Endothelial cell of umbilical vein (primary cell): ENCODE results near the gene RORB. TPM values are rescaled to one million over a fixed set of nuclear protein-coding genes. Genes with fewer than 3 reads are reported as not detected.

ENCODE experiments used
- BruUV-seq: library from RNA; stranded (reverse); fragments of 400-500 nt; replicated peaks from 2 replicates; lab custom pipeline; 2021; lab: Mats Ljungman, UMichigan
- CTCF ChIA-PET: fragments of 300-600, 350-600 bp; sonication (Branson Sonifier 250); formaldehyde crosslinking; loops from one replicate; lab custom pipeline; 2021; ENCODE audit warnings: antibody characterized with exemption, inconsistent platforms; lab: Charles Lee
- POLR2A ChIA-PET: fragments of 300-600, 350-600 bp; sonication (Branson Sonifier 250); formaldehyde crosslinking; loops from one replicate; lab custom pipeline; 2021; ENCODE audit warnings: antibody characterized with exemption, inconsistent platforms; lab: Charles Lee
- DNase-seq: peaks from one replicate; pipeline ENCODE4 v3.0.0-alpha.2; 2011; ENCODE audit warnings: low read depth, low spot score
- FAIRE-seq: peaks from 2 replicates; lab custom pipeline; 2011; peaks lifted over from hg19 to GRCh38; lab: Jason Lieb, UNC
- H2AFZ ChIP-seq: 2 replicates; pipeline ENCODE4 v1.6.0; 2012; ENCODE audit warnings: low read depth, low read length, control low read depth, inconsistent platforms
- H3K27ac ChIP-seq: 2 replicates; pipeline ENCODE4 v1.5.1; 2011; ENCODE audit warnings: low read depth, mild to moderate bottlenecking, control low read depth, low read length, moderate library complexity; ENCODE audit not compliant: insufficient read depth
- H3K27me3 ChIP-seq, 2 experiments: 2 replicates each; pipeline versions ENCODE4 v1.6.0 to v1.6.1; 2011; ENCODE audit warnings: low read length in 2 of 2, mixed read lengths in 1 of 2; ENCODE audit not compliant: control insufficient read depth in 2 of 2, insufficient read depth in 2 of 2
- H3K36me3 ChIP-seq, 2 experiments: 2 replicates in 1 of 2; 3 replicates in 1 of 2; pipeline ENCODE4 v1.5.1; 2011; ENCODE audit warnings: low read length in 2 of 2, mild to moderate bottlenecking in 1 of 2, moderate library complexity in 1 of 2; ENCODE audit not compliant: control insufficient read depth in 2 of 2, insufficient read depth in 2 of 2; ENCODE audit errors: extremely low read depth in 1 of 2
- H3K4me1 ChIP-seq: 3 replicates; pipeline ENCODE4 v1.5.1; 2011; ENCODE audit warnings: mild to moderate bottlenecking, low read length; ENCODE audit not compliant: control insufficient read depth, insufficient read depth; ENCODE audit errors: extremely low read depth
- H3K4me2 ChIP-seq: 2 replicates; pipeline ENCODE4 v1.6.1; 2011; ENCODE audit warnings: low read length, control low read depth, mixed read lengths; ENCODE audit not compliant: insufficient read depth
- H3K4me3 ChIP-seq, 3 experiments: fragments of 200-600 bp in 1 of 3; sonication (generic), shearing (Covaris generic) in 1 of 3; replicated peaks in 1 of 3; 2 replicates each; pipeline ENCODE4 v1.5.1; 2011 to 2016; ENCODE audit warnings: control low read depth in 3 of 3, low read length in 3 of 3, mild to moderate bottlenecking in 2 of 3, inconsistent platforms in 1 of 3, low read depth in 1 of 3, moderate library complexity in 1 of 3; ENCODE audit not compliant: insufficient read depth in 1 of 3
- H3K79me2 ChIP-seq: 2 replicates; pipeline ENCODE4 v1.6.0; 2012; ENCODE audit warnings: low read length, inconsistent platforms; ENCODE audit not compliant: control insufficient read depth, insufficient read depth
- H3K9ac ChIP-seq: replicated peaks from 2 replicates; pipeline ENCODE3; 2011; ENCODE audit warnings: low read length, control low read depth; ENCODE audit not compliant: insufficient read depth; ENCODE audit errors: extremely low read depth
- H3K9me1 ChIP-seq: replicated peaks from 3 replicates; pipeline ENCODE4 v1.6.0; 2011; ENCODE audit warnings: mild to moderate bottlenecking, low read length; ENCODE audit not compliant: control insufficient read depth, insufficient read depth; ENCODE audit errors: extremely low read depth
- H3K9me3 ChIP-seq: replicated peaks from 2 replicates; pipeline ENCODE4 v1.5.1; 2012; ENCODE audit warnings: low read length, inconsistent platforms; ENCODE audit not compliant: control insufficient read depth, insufficient read depth
- H4K20me1 ChIP-seq: replicated peaks from 2 replicates; pipeline ENCODE3; 2011; ENCODE audit warnings: mild to moderate bottlenecking, low read length; ENCODE audit not compliant: control insufficient read depth, insufficient read depth; ENCODE audit errors: extremely low read depth
- EZH2 ChIP-seq: IDR thresholded peaks from 2 replicates; pipeline ENCODE4 v1.6.1; 2012; ENCODE audit warnings: borderline replicate concordance, low read depth, mild to moderate bottlenecking, moderate library complexity, low read length, inconsistent platforms; ENCODE audit not compliant: severe bottlenecking
- FOS ChIP-seq: IDR thresholded peaks from 2 replicates; pipeline ENCODE4 v1.6.1; 2011; ENCODE audit warnings: mild to moderate bottlenecking, low read length, moderate library complexity, borderline replicate concordance; ENCODE audit not compliant: insufficient read depth
- GATA2 ChIP-seq: IDR thresholded peaks from 2 replicates; pipeline ENCODE4 v1.7.0; 2011; ENCODE audit warnings: low read depth, mild to moderate bottlenecking, moderate library complexity, mixed read lengths, low read length; ENCODE audit not compliant: insufficient read length, insufficient read depth
- JUN ChIP-seq: IDR thresholded peaks from 2 replicates; pipeline ENCODE4 v1.6.1; 2011; ENCODE audit warnings: borderline replicate concordance, low read depth; ENCODE audit not compliant: insufficient read length, insufficient read depth
- MAX ChIP-seq: IDR thresholded peaks from 2 replicates; pipeline ENCODE4 v1.6.1; 2011; ENCODE audit not compliant: insufficient read depth, insufficient read length
- MYC ChIP-seq: IDR thresholded peaks from one replicate; pipeline ENCODE4 v1.6.1; 2011; ENCODE audit warnings: mild to moderate bottlenecking, low read depth, low read length
- POLR2AphosphoS5 ChIP-seq: IDR thresholded peaks from 2 replicates; pipeline ENCODE4 v1.6.1; 2012; ENCODE audit warnings: low read depth, mild to moderate bottlenecking, control low read depth, low read length, moderate library complexity; ENCODE audit not compliant: insufficient read depth
- dilution Hi-C: fragments of 300-500 bp; cut with MboI; formaldehyde crosslinking; loops from one replicate; pipeline ENCODE4 v1.15.0; 2019; ENCODE audit warnings: low sequenced_read_pairs; ENCODE audit not compliant: extremely low pct_ligation_motif_present
- intact Hi-C: fragments of 100-400 bp; cut with micrococcal nuclease; formaldehyde crosslinking; loops from one replicate; pipeline ENCODE4 v1.10.0; 2022
- polyA plus RNA-seq, 4 experiments: library from polyadenylated mRNA; depleted of rRNA in 3 of 4; stranded (reverse) in 3 of 4; unstranded in 1 of 4; fragments of >200 nt; gene quantifications; 2 replicates each; pipeline versions ENCODE4 v1.2.1 to v1.2.3, GENCODE V29; 2011 to 2012; ENCODE audit warnings: missing spikeins in 1 of 4
- total RNA-seq: library from RNA; stranded (reverse); gene quantifications from 2 replicates; pipeline ENCODE4 v1.2.3, GENCODE V29; 2021

RORB gene
- total and polyA plus RNA-seq, 2 donors (not counting 3 experiments of a cell fraction or from before 2014, with no cell fraction given), result not detected

DNA sequence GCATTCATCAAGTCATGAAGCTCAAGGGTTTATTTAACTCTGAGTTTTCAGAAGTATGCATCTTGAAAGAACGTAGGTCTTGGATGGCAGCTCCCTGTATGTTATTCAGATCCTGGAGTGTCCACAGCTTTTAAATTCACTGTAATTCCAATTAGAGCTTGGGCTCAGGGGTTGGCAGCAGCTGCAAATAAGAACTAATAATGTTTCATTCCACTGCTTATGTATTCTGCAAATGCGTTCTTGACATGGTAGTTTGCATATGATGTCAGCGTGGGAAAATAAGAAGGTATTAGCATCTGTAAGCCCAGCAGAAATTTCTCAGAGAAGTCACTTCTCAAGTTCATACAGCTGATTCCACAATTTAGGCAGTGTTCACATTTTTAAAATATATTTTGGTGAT, 58.4 kb downstream of the RORB start:
- no peak for FAIRE-seq
- Histone ChIP-seq H3K9ac (no peak overlapping the region), H2AFZ (no peak overlapping the region), H3K4me2 (no peak overlapping the region), H3K9me3 (no peaks in the 10 kb centered on the region), H4K20me1 (no peaks in the 10 kb centered on the region), H3K9me1 (no peaks in the 10 kb centered on the region), H3K27me3 (no peaks in the 10 kb centered on the region), H3K4me1 (no peaks in the 10 kb centered on the region), H3K36me3 (no peaks in the 10 kb centered on the region), H3K79me2 (no peaks in the 10 kb centered on the region), H3K4me3 (no peak overlapping the region), H3K27ac (no peak overlapping the region)
- DNase-seq, result no peak
- no peak for TF ChIP-seq POLR2AphosphoS5
- TF ChIP-seq JUN, result no peak
- dilution Hi-C loops (no loop called here), intact Hi-C loops (no loop called here)
- POLR2A ChIA-PET, result no interaction called here
- no TSS peak for BruUV-seq
- CTCF ChIA-PET, result no interaction called here

GRCh38 chr9:74556685-74557084, 59.5 kb downstream of the RORB start:
- no peaks in the 10 kb centered on the region for H3K36me3 ChIP-seq
- ChIA-PET POLR2A (no interaction called here), CTCF (interaction anchor here (1.7 kb wide), 1 partner anchor 13 kb away, joined by 5 read pairs; no protein-coding TSS in a partner anchor)
- TF ChIP-seq EZH2 (no peak), JUN (no peak), FOS (no peak), MAX (no peak), GATA2 (no peak), MYC (no peak)
- H3K9me1 ChIP-seq, result no peaks in the 10 kb centered on the region
- no peak overlapping the region for H3K9ac ChIP-seq
- no peak overlapping the region for H2AFZ ChIP-seq
- H3K79me2 ChIP-seq, result no peaks in the 10 kb centered on the region
- no peak overlapping the region for H3K4me3 ChIP-seq
- no peaks in the 10 kb centered on the region for H3K4me1 ChIP-seq
- H3K27me3 ChIP-seq, result no peaks in the 10 kb centered on the region
- no peak overlapping the region for H3K4me2 ChIP-seq
- H3K27ac ChIP-seq, result no peak overlapping the region
- no peak for FAIRE-seq
- no TSS peak for BruUV-seq
- no peak for DNase-seq
- no peaks in the 10 kb centered on the region for H3K9me3 ChIP-seq
- dilution Hi-C loops (no loop called here), intact Hi-C loops (no loop called here)
- H4K20me1 ChIP-seq, result no peaks in the 10 kb centered on the region
